Stimulated activated CD8-positive, alpha-beta memory T cell treated with anti-CD3 and anti-CD28 coated beads, Interleukin-4, amount 100 ng/mL, for 1 hour (primary cell): ENCODE data around the gene RALB.

Experiments used
- DNase-seq, 2 donors: peaks; one replicate each; pipeline ENCODE4 v3.0.0-alpha.2; 2020; ENCODE audit warnings: low read depth in 2 of 2, low spot score in 1 of 2

Gene RALB, protein sequence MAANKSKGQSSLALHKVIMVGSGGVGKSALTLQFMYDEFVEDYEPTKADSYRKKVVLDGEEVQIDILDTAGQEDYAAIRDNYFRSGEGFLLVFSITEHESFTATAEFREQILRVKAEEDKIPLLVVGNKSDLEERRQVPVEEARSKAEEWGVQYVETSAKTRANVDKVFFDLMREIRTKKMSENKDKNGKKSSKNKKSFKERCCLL

DNA sequence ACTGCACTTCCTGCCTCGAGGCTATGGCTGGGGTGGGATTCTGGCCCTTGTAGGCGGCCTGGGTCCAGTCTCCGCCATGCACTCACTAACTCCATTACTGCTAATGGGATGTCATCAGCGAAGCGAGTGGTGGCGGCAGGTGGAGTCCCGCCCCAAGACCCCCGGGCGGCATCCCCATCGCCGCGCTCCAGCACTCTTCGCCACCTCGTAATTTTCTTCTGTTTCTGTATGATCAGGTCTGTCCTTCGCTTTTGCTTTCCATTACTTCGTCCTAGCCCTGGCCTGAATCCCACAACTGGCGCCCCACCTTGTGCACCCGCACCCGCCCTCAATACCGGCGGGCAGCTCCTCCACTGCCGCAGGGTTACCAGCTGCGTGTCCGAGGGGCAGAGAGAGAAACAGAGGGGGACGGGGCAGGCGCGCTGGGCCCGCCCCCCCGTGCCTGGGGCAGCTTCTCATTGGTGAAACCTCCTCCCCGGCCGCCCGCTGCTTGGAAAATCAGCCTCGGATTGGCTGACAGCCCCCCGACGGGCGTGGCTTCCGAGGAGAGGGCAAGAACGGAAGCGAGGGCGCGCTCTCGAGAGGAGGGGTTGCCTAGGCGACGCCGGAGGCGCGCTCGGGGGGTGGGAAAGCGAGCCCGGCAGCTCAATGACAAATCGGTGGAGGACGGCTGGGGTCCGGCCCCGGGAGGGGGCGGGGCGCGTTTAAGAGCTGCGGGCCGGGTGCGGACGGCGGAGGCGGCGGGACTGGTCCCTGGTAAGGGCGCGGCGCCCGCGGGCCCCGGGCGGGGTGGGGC is at the start of gene RALB:
RALB (plus strand) TSS at position 628 of the 796 bp plus-strand sequence. CDS start 25,813 bp downstream, outside the sequence.
- peak; percentile 97 for DNase-seq

DNA sequence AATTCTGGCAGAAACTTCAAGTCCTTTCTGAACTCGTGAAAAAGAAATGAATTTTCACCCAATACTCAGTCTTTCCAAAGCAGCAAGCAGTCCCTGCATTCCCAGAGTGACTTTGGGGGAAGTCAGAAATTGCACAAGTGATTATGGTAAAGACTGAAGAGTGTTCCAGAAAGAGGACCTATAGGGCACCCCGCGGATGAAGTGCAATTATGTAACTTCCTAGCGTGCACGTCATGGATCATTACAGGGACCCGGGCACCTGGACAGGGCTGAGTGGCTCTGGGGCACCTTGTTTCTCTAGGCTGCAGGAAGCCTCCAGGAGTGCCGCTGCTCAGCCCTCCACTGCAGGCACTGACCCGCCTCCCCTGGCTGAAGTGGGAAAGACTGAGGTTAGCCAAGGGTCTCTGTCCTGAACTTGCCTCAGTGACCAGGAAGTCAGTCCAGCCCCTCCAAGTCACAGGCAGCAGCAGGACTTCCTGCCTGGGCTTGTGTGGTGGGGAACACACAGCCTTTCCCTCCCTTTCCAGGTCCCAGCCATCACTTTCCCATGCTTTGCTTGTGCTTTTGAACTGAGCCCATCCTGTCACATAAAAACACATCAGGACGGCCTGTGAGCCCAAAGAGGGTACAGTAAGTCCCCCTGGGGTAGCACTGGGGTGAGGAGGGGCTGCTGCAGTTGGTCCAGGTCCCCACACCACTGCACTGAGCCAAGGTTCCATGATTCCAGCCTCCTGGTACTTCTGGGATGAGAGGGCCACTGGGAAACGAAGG is 49.2 kb upstream of the RALB start:
- no peak for DNase-seq

- no peak for DNase-seq
These were observed 48.6 kb upstream of the RALB start for GRCh38 chr2:120204022-120204405.

- DNase-seq, result no peak
These were observed 48.2 kb upstream of the RALB start for GRCh38 chr2:120204417-120204816.

GRCh38 chr2:120204945-120205670 is 47.5 kb upstream of the RALB start:
- DNase-seq, result no peak

DNA sequence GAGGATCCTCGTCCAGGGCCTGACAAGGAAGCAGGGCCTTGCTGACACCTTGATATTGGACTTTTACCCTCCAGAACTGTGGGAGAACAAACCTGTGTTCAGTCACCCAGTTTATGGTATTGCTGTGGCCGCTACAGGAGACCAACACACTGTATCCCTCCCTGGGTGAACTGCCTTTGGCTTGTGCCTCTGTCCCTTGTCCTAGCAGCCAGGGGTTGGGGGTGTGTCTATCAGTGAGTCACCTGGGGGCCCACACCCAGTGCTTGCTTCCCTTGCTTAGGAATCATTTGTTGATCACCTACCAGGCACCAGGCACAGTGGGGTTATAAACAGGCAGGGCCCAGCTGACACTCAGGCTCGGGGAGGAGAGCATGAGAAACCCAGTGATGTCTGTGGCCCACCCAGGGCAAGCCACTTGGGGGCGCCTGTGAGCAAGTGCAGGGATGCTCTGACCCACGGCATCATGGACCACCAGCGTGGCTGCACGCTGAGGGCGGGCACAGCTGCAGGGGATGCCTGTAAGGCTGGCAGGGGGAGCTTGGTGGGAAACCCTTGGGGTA is 46.5 kb upstream of the RALB start:
- DNase-seq, result no peak

- DNase-seq, result no peak
These were observed 44.0 kb upstream of the RALB start for GRCh38 chr2:120208381-120209353.

GRCh38 chr2:120209427-120210269 is 43.0 kb upstream of the RALB start:
- DNase-seq, result no peak

DNA sequence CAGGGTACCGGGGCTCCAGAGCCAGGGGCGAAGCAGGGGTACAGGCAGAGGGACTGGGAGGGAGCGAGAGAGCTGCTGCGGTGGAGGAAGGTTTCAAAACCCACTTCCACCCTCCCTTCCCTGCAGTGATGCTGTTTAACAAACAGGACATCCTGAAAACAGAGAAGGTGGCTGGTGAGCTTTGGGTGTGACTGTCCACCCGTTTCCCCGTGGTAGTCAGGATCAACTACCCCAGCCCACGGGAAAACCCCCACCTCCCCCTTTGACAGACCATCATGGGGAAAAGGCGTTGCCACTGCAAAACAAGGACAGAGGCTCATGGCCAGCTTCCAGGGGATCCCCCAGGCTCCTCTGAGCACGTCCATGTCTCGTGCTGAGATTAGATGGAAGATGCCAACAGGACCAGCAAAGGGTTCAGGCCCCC is 42.4 kb upstream of the RALB start:
- DNase-seq, result no peak

GRCh38 chr2:120218181-120218580 is 34.5 kb upstream of the RALB start:
- no peak for DNase-seq

DNA sequence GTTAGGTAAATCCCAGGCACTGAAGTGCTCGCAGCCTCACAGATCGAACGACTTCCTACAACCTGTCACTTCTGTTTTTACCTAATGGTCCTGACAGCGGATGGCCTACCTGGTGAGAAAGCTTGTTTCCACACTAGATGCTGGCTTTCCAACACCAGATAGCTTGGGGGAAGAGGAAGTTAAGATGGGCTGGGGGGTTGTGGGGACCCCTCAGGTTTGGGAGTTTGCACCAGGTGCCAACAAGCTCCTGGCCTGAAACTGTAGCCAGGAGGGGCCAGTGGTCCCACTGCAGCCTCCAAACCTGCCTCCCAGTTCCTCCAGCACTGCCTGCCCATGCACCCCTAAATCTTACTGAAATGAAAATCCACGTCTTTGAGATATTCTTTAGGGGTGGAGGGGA is 33.4 kb upstream of the RALB start:
- no peak for DNase-seq

DNA sequence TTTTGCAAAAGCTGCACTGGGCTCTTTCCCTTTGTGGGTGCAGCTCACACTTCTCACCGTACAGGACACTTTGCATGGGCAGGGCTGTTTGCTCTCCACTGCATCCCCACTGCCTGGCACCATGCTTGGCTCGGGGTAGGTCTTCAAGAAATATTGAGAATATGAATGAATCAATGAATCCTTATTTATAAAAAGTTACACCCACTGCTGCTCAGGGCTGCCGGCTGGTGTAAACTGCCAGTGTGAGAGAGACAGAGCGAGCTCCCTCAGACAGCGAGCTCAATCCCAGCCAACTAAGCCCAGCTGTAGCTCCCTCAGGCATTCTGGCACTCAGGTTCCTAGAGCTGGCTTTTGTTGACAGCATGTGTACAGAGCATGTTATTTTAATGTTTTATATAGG is 32.9 kb upstream of the RALB start:
- DNase-seq, result no peak

- no peak for DNase-seq
These were observed 31.9 kb upstream of the RALB start for GRCh38 chr2:120220756-120221155.

- no peak for DNase-seq
These were observed 31.0 kb upstream of the RALB start for GRCh38 chr2:120221616-120222015.

DNA sequence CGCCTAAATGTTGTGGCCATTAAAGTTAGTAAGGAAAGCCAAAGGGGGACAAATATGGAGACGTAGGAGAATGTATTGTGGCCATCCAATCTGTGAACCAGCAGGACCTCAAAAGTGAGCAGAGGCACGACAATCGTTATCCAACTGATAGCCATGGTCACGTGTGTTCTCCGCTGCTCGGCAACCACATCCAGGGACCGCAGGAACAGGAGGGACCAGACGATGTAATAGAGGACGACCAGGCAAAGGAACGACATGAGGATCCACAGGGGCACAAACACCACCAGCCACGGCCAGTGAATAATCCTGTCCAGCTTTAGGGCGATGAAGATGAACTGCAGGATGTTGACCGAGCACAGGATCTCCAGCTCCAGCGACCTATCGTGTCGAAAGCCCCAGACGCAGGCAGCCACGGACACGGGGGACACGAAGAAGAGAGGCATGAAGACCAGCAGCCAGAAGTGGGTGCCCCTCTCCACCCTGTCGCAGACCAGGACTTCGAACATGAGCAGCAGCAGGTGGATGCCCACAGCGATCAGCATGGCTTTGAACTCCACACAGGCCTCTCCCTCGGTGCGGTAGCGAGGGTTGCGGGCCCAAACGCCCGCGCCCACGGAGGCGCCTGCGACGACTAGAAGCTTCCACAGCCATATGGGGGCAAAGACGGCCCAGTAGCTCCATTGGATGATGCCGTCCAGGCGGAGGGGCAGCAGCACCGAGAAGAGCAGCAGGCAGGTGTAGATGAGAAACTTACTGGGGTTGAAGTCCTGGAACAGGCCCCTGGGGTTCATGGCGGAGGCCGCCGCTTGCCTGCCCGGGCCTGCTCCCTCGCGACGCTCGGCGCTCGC is 30.2 kb upstream of the RALB start:
- no peak for DNase-seq

- DNase-seq, result peak; percentile 65 to 80
These were observed 29.4 kb upstream of the RALB start, which contains the start of gene TMEM185B for GRCh38 chr2:120223034-120223912. TSS of gene TMEM185B (minus strand) at chr2:120223400. CDS start at chr2:120222976, 424 bp downstream.

GRCh38 chr2:120224256-120224655 is 28.4 kb upstream of the RALB start:
- DNase-seq, result no peak
